Stimulated activated CD4-positive, alpha-beta T cell treated with anti-CD3 and anti-CD28 coated beads, Interleukin-15, amount 100 ng/mL, for 24 hours (primary cell): ENCODE data around the gene SLC48A1.
"Not testable (repeated sequence)": the region's sequence is repeated elsewhere in the genome, so short reads cannot be mapped to it uniquely, and the experiment has no call there.

ENCODE experiments used
- DNase-seq: peaks from one replicate; pipeline ENCODE4 v3.0.0-alpha.2; 2020

SLC48A1 gene

DNA sequence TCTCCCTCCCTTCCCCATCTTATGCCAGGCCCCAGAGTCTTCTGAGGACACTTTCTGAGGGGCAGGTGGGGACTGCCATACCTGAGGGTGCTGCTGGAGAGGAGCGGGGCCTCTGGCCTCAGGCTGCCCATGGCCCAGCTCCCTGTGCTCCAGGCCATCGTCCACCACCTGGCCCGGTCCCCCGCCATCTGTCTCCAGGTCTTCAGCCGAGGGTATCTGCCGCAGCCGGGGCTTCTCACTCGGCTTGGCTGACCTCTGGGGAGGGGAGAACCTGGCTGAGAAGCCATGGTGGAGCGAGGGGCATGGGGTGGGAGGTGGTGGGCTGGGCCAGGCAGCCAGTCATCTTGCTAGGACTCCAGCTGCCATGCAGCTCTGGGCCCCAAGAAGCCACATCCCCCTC lies 21.6 kb downstream of the SLC48A1 start:
- DNase-seq, result no peak

DNA sequence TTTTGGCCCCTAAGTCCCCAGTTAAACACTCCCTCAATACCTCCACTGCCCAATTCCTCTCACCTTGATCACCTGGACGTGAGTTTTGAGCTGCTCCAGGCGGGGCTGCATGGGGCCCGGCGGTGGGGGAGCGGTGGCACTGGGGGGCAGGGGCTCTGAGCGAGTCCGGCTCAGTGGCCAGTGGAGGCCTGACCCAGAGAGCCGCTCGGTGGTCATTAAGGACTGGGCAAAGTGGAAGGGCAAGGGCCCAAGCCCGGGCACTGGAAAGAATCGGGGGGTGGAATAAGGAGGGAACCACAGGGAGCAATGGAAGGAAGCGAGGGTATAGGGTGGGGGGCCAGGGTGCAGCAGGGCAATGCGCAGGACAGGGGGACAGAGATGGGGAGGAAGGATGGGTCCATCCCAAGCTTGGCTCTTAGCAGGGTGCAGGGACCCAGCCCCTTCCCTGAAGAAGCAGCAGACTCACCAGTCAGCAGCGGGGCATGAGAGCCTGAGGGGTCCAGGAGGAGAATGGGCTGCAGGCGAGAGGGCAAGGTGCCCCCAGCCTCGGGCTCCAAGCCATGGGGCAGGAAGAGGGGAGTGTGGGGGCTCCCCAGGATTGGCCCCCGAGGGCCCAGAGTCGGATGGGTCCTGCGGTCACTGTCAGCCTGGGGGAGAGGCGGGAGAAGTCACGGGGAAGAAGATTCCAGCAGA lies 22.2 kb downstream of the SLC48A1 start:
- DNase-seq, result no peak

DNA sequence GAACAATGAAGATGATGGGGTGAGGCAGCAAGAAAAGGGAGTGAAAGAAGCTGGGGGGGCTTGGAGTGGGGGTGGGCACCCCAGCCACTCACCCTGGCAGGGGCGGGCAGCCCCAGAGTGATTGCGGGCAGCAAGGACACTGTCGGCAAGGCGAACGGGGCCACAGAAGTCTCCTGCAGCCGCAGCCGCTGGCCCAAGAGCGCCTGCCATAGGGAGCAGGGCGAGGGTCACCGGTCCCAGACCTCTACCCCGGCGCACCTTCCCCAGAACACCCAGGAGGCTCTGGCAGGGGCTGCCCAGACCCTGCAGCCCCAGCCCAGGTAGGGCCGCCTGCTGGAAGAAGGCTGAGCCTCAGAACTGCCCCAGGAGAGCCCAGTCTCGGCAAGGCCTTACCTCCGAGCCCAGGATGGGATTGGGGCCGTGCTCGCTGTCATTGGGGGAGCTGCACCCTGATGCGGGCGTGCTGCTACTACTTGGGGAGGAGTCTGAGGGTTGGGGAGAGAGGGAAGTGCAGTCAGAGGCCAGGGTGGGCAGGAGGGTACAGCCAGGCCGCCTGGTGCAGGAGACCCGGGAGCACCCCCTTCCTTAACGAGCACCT lies 22.9 kb downstream of the SLC48A1 start:
- no peak for DNase-seq

DNA sequence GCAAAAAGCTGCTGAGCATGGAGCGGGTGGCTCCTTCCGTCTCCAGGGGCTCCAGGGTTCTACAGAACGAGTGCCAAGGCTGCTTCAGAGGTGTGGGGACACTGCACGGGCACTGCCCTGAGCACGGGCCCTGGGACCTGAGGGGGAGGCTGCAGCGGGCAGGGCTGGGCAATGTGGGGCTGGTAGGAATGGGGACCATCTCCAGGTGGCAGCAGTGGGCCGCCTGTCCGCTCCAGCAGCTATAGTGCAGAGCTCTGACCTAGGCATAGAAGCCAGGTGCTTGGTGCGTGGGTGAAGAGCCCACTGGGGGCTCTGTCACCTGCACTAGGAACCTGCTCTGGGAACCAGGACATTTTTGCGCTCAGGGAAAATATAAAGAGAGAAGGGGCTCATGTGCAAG lies 24.4 kb downstream of the SLC48A1 start:
- no peak for DNase-seq

DNA sequence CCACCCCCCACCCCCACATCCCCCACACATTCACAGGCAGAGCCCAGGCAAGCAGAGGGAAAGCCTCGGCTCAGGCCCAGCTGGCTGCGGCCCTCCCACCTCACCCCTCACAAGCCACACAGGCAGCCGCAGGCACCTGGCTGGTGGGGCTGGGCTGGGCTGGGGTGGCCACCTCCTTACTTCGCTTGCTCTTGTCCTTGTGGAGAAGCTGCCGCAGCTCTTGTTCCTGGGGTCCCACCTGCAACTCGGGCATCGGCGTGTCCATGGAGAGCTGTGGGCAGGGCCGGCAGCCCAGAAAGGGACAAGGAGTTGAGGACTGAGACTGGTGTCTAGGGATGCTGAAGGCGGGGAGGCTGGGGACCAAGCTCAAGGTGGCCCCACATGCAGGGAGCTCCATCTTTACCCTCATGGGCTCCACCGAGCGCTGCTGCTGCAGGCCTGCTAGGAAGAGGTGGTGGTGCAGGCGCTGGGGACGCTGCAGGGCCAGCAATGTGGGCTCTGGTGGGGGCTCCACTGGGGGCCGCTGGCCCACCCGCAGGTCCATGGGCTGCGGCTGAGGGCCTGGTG lies 25.4 kb downstream of the SLC48A1 start:
- DNase-seq, result no peak

DNA sequence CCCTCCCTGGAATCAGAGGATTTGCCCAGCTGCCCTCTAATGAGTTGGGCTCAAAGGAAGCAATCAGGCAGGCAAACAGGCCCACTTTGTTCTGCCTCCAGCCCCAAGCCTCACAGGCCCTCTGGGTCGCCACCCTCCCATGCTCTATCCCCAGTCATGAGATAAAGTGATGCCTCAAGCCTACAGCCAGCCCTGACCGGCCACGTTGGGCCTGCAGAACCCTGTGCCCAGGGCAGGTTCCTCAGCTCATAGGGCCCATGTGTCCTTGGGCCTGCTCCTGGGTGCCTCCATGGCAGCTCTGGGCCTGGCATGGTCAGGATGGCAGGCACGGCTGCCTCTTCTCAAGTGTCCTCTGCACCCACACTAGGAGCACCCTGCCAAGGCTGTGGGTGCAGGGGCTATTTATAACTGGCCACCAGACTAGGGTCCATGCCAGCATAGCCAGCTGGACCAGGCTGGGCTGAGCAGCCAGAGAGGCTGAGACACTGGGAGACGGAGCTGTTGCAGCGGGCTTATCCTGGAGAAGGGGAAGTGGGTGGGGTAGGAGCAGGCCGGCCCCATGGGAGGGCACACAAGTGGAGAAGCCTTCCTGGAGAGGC lies 26.4 kb downstream of the SLC48A1 start:
- DNase-seq, result no peak

DNA sequence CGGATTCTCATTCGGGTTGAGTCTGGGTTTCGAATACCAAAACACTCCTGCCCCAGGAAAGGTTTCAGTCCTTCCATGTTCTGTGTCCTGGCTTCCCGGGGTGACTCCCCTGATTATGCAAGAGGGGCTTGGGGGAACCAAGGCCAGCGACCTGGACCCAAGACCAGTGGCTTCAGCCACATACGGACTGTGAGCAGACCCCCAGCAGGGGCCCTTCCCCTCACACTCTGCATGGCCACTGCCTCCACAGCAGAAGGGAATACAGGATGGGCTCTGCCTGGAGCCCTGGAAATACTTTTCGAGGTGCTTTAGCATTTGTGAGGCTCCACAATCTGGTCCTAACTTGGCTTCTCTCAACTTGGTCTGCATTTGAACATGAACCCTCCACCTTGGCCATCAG lies 27.5 kb downstream of the SLC48A1 start:
- no peak for DNase-seq

DNA sequence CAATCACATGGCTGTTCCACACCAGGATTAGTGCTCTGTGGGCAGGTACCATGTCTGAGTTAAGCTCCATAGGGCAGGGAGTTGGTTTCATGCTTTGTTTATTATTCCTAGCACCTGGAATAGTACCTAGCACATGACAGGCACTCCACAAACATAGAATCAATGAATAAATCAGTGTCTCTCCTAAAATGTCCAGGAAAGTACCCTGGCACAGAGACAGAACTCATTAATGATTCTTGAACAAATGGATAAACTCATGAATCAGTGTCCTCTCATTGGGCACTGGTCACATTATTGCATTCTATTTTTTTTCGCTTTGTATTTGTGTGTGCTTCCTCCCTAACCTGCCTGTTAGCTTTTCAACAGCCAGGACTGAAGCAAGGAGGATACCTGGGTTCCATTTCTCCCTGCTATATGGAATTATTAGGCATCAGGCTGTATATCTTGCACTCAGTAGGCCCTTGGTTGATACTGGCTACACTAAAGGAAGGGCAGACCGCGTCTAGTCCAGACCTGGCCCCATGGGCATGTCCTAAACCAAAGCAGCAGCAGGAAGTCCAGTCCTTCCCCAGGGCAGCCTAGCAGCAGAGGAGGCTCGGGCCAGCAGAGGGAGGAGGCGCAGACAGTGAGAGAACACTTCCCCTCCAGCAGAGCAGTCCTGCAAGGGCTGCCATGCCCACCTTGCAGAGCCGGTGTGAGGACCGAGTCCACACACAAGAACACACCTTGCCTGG lies 28.3 kb downstream of the SLC48A1 start:
- no peak for DNase-seq

DNA sequence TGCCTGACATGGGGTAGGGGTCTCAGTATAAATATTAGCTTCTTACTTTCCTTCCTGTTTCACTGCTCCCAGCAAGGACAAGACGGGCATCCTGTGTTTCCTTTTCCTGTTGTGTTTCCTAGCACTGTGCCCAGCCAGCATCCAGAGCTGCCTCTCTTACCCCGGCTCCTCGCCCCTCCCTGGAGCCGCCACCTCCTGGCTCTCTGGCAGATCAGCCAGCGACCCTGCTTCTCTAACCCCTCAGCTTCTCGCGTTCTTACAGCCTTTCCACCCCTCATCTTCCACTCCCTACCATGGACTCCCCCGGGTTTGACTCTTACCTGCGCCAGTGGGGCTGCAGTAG lies 28.8 kb downstream of the SLC48A1 start:
- no peak for DNase-seq

DNA sequence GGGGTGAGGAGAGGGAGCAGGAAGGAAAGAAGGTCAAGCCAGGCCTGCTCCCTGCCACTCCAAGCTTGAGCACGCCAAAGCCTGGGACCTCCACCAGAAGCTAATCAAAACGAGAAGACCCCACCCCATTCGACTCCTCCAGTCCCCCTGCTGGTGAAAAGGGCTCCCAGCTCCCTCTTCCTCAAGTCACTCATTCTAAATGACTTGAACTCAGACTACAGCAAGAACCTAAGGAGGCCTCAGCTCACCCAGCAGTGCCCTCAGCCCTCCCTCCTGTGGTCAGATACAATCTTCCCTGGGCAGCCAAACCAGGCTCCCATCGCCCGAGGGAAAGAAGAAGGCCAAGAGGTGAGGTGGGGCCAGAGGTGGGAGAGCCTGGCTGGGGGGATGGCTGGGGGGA lies 29.3 kb downstream of the SLC48A1 start:
- no peak for DNase-seq

DNA sequence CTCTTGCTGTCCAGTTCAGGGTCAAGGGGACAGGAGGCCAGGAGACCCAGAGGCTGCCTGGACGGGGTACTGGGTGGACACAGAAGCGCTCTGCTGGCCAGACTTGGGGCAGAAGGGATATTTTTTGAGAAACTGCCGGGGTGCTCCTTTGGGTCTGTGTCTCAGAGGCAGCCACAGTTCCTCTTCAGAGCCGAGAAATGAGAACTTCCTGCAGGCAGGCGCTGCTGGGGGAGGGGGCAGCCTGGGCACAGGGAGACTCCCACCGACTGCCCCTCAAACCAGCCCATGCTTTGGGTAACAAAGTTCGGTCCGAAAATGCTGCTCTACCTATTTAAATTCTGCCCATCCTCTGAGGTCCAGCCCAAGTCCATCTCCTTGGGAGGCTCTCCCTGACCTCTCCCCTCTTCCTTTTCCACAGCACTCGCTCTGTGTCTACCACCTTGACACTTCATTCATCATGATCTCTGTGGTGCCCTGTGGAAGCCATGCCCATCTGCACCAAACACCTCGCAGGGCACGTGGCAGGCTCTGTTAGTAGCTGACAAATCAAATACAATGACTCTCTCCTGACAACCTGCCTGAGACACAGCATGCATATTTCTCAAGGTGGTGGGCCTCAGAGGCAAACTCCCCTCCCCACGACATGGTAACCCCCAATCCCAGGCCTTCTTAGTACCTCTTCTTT lies 30.3 kb downstream of the SLC48A1 start:
- no peak for DNase-seq

DNA sequence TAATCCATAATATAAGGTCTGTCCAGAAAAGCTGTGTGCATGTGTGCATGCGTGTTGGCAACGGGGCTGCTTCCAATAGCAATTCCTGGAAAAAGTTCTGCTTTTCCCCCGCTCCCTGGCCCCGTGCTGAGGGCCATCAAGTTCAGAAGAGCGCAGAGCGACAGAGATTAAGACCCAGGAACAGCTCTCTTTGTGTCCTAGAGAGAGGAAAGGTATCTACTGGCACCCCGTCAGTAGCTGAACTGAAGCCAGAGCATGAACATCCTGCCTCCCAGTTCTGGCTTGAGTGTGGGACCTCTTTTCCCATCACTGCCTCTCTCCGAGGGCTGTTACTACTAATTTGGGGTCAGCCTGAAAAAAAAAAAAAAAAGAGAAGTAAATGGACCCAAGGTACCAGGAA lies 31.1 kb downstream of the SLC48A1 start:
- DNase-seq, result no peak

DNA sequence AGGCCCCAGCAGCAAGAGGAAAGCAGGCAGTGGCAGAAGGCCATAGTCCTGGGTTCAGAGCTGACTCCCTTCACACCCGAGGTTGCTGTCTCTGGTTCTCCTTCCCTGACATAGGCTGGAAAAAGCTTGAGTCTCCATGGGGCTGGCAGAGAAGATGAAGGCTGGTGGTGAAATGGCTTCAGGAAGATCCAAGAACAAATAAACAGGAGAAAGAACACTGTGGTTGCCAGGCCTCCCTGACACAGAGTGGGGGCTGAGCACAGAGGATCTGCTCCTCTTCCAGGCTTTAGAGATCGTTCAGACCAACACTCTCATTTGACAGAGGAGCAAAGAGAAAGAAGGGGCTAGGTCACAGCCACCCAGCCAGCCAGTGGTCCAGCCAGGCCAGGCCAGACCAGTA lies 32.4 kb downstream of the SLC48A1 start:
- DNase-seq, result no peak

DNA sequence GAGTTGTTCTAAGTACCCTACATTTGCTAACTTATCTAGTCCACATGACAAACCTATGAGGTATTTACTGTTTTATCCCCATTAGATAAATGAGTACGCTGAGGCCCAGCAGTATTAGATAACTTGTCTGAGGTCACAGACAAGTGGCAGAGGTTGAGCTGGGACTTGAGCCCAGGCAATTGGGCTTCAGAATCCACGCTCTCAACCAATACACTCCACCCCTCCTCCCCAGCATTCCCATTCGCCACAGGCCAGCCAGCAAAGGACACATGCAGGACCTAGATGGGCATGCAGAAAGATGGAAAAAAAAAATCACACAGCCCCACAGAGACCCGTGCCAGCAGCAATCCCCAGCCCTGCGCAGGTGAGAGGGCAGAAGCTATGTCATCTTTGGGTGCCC lies 34.3 kb downstream of the SLC48A1 start:
- no peak for DNase-seq

DNA sequence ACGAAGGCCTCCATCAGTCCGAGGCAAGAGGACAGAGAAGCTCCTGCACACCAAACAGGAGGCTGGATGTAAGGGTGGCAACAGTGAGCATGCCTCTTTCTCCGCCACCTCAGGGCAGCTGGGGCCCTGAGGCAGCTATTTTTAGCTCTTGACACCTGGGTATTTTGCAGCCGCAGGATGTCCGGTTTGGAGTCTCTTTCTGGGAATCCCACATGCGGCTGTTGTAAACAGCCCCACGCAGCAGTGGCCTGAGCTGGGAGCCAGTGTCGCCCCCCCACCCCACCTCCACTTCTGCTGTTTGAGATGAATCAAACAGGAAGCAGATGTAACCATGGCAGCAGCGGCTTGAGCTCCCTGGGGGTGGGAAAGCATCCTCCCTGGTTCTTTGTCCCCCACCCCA lies 35.0 kb downstream of the SLC48A1 start:
- peak; percentile 91 for DNase-seq

DNA sequence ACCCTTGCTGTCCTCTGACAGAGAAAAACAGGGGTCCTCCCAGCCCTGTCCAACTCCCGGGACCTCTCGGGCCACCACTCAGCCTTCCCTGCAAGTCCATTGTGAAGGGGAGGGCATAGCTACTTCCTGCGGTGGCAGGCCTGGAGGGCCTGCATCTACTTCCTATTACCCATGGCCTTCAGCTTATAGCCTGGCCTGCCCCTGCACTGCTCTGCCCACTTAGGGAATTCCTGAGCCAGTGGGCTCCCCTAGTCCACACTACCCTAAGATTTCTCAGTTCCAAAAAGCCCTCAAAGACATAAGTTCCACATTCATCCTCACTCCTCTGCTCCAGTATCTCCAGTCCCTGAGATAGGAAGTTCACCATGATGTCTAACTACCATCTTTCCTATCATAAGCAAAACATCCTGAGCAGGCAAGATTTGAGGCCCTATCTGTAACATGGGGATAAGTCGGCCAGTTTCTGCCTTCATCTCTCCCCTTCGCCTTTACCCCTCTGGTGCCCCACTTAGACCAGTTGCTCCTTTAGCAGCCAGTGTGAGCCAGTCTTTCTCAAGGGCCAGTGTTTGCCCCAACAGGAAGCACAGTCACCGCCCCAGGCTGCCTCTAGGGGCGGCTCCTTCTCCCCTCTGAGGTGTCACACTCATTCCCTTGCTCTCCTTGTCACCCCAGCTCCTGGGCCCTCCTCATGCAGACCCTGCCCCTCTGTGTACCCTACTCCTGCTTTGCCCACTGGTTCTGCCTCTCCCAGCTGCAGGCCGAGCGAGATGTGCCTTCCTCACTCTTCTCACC lies 35.7 kb downstream of the SLC48A1 start:
- peak; percentile 76 for DNase-seq

DNA sequence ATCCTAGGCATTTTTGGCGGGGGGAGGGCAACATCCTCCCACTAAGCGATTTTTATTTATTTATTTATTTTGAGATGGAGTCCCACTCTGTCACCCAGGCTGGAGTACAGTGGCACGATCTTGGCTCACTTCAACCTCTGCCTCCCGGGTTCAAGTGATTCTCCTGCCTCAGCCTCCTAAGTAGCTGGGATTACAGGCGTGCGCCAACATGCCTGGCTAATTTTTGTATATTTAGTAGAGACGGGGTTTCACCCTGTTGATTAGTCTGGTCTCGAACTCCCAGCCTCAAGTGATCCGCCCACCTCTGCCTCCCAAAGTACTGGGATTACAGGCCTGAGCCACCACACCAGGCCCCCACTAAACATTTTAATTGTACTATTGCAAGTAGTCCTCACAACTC lies 36.5 kb downstream of the SLC48A1 start:
- not testable (repeated sequence) for DNase-seq

DNA sequence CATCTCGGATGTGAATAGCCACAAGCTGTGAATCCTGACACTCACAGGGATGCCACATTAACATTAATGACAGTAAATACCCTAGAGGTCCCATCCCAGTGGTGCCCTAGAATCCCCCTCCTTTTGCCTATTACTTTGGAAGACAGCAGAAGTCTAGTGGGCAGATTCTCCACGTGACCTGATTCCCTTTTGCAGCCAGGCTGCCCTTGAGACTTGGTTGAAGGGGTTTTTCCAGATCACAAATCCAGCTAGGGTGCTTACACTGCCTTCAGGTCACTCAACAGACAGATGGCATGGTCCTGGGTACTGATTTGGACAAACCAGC lies 38.0 kb downstream of the SLC48A1 start:
- no peak for DNase-seq

DNA sequence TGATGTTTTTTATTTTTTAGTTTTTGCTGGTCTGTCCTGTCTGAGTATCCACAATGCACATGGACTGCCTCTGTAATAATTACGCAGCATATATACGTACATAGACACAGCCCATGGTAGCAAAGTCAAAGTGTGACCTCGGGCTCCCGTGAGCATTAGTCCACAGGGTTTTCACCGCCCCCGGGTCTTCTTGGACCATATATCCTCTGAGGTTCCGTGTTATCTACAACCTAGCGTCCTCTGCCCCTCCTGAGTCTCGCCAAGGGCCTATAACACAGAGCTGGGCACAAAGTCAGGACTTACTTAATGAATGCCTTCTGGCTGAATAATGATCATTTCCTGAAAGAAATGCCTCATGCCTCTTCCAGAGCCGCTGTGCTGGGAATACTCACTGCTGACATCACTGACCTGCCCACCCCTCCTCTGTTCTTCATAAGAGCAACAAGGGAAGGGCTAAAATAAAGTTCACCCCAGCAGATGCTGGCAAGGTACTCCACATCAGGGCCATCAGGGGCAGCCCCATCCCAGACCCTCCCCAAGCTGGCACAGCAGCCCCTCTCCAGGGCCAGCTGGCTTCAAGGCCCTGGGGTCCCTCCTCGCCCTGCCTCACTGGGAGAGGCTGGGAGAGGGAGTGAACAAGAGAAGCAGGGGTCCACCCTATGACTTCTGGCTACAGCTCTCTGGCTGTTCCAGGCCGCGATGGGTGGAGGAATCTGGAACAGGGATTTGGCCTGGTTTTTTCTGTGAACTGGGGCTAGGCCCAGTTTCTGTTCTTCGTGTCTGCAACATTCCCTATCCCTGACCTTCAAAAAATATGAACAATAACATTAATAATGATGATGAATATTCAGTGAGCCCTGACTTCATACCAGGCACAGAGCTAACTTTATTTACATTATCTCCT lies 38.8 kb downstream of the SLC48A1 start:
- peak; percentile 34 for DNase-seq

DNA sequence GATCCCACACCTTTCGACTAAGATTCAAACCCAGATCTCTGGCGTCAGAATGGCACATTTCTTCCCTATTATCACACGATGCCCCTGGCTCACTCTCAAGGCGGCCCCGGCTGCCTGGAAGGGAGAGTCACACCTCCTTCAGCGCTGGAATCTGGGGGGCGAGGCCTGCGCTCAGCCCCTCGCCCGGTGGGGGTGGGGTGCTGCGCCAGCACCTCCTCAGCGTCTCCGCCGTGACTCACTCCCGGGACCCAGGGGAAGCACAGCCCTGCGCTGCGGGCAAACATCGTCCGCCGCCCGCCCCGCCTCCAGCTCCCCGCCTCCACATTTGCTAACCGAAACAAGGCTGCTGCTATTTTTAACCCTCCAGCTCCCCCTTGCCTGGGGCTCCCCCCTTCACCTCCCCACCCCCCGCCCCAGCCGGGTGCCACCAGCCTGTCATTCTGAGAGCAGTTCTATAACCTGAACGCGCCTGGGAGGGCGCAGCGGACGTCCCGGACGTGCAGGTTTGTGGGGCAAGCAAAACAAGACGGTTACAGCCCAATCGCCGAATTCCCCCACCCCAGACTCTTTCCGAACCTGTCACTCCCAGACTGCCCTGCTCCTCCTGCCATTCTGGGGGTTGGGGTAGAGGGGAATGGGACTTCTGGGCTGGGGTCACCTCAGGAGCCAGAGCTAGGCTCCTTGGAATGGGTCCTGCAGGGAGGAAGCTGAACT lies 39.9 kb downstream of the SLC48A1 start:
- peak; percentile 97 for DNase-seq
